GM10847 (cell line): ENCODE data around the gene OR2C3.

Source experiments
- POLR2A ChIP-seq: IDR thresholded peaks from 2 replicates; pipeline ENCODE4 v1.6.1; 2011; ENCODE audit not compliant: insufficient read length; ENCODE audit errors: extremely low read depth

OR2C3 gene

DNA sequence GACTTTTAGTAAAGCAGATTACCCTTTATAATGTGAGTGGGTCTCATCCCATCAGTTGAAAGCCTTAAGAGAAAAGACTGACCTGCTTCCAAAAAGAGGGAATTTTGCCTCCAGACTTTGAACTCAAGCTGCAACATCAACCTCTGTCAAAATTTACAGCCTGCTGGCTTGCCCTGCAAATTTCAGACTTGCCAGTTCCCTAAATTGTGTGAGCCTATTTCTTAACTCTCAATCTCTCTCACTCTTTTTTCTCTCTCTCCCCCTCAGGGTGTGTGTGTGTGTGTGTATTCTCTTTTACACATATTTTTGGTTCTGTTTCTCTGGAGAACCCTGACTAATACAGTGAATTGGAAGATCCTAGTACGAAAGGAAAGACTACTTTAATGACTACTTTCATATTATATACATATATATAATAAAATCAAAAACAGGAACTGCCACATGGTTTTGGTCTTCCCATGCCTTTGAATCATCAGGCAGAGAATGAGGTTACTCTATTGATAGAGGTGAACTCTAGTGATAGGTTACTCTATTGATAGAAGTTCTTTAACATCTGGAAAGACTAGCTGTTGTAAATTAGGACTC lies 6.4 kb downstream of the OR2C3 start:
- no peak for TF ChIP-seq POLR2A

DNA sequence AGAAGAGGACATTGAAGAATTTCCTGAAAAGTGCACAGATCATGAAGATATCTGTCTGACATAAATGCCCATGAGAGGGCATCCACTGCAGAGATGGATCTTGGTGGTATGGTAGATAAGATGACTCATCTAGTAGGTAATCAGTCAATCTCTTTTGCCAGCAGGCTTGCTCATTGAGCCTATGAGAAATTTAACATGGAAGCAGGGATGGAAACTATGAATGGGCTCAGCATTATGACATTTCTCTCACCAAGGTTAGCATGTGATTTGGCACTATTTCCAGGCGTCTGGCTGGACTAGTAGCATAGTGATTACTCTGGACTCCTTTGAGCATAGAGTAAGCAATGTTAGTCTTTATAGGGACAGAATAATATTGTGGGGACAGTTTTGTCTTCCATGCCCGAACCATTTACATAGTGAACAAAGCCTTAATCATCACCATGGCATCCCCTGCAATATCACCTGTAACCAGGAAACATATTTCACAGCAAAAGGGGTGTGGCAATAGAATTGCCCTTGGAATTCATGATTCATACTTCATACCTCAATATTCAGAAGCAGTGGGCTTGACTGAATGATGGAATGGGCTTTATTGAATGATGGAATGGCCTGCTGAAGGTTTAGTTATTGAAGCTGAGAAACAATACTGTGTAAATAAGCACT lies 7.3 kb downstream of the OR2C3 start:
- TF ChIP-seq POLR2A, result no peak

DNA sequence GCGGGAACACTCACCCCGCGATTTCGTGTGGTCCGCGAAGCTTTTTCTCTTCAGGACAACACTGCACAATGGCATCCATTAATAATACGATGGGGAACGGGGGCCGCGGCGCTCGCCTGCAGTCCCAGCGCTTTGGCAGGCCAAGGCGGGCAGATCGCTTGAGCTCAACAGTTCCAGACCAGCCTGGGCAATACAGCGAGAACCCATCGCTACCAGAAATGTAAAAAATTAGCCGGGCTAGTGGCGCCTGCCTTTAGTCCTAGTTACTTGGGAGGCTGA lies 17.7 kb downstream of the OR2C3 start:
- no peak for TF ChIP-seq POLR2A

DNA sequence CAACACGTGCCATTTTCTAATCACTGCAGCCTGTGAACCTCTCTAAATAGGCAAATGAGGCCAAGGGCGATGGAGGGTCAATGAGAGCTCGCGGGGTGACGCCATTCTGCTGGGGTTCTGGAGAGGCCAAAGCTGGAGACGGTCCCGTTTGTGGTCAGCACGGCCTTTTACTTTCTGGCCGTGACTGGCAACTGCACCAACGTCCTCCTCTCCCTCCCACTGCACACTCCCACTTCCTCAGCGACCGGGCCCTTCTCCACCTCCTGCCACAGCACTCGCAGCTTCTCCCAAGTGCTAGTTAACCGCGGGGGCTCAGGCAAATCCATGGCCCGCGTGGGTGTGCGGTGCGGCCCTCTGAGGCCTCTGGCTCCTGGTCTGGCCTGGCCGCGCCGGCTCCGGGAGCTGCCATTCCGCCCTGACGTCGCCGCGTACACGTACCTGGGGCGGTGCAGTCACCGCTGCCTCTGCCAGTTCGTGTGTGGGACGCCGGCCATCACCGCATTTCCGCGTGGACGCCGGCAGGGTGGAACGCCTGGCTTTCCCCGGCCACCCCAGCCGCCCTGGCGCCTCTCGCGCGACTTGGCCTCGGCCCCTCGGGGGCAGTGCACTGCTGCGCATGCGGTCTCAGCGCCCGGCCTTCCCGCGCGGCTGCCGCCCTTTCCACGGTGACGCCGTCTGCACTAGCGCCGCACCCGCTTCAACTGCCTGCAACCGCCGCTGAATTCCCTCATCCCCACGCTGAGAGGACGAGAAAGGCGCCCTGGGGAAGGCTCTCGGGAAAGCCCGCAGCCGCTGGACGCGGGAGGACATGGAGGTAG lies 18.2 kb downstream of the OR2C3 start:
- no peak for TF ChIP-seq POLR2A

DNA sequence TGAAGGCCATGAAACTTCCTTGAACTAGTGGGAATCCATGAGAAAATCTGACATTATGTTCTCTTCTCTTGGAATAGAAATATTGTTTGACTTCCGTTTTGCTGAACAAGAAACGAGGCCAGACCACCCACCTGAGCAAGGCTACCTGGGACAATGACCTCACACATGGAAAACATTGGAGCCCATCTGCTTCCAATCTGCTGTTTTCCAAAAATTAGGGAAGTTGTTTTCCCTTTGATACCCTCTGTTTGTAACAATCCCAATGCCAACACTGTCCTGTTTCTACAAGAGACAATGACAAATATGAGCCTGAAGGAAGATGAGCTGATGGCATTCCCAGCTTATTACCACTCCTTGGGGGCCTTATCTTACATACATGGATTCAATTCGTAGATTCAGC lies 29.4 kb downstream of the OR2C3 start:
- no peak for TF ChIP-seq POLR2A

DNA sequence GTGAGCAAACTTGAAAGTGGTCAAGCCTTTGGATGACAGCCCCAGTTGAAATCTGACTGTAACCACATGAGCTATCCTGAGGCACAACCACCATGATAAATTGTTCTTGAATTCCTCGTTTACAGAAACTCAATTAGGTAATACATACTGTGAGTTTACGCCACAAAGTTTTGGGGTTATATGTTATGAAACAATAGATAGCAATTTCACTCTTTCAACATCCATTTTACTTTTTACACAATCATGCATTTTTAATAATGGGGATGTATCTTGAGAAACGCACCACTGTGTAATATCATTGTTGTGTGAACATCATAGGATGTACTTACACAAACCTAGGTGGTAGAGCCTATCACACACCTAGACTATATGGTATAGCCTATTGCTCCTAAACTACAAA lies 35.4 kb downstream of the OR2C3 start:
- no peak for TF ChIP-seq POLR2A

DNA sequence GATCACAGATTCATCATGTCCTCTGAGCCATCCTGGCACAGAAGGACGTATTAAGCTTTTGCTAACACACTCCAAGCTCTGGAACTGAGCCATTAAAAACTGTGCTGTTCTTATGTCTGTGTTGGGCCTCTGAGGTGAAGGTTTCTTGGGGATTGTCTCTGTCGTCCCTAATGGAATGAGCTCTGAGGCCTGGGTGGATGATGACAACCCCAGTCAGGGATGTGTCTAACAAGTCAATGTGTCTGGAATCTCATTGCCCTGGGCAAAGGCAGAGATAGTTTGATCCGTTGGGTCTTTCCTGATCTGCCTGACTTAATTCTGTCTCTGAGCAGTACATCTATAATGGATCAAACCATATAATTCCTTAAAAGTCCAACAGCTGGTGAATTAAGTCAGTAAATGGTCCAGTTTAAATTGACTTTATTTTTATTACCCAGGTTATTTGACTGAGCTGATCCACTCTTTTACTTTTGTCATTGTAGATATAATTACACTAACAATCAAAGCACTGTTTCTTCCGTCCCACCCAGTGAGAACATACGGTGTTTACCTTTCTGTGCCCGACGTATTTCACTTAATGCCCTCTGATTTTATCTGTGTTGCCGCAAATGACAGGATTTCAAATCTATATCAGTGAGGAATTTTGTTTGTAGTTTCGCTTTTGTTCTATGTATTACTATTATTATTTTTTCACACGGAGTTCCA lies 39.5 kb downstream of the OR2C3 start:
- TF ChIP-seq POLR2A, result no peak

DNA sequence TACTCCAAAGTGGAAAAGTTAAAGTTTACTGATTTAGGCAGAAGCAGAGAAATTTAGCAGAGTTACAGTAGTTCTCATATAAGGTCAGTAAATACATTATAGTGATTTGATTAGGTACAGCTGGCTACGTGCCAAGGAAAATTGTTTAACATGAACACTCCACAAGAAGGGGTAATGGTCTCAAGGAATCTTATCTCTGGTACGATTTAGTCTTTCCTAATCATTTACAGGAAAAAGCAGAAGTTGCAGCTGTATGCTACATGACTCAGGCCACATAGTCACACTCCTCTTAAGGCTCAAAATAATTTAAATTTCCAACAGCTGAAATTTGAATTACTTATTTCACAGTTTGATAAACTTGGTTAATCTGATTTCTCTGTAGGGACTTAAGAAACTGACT lies 41.5 kb downstream of the OR2C3 start:
- no peak for TF ChIP-seq POLR2A

DNA sequence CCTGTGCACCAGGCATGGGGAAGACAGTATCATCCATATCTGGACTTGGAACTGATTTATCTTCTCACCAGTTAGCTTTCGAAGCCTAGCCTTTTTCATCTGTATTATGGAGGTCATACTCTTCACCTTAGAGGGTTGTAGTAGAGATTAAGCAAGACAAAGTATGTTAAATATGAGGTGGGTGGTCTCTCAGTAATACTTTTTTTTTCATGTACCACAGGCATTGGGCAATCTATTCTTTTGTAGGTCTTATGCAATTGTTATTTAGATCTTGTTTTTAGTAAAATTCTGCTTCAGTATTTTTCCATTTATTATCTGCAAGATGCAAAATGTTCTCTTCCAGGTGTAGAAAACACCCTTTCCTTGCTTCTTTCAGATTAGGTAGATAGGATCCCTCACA lies 43.1 kb downstream of the OR2C3 start:
- no peak for TF ChIP-seq POLR2A

DNA sequence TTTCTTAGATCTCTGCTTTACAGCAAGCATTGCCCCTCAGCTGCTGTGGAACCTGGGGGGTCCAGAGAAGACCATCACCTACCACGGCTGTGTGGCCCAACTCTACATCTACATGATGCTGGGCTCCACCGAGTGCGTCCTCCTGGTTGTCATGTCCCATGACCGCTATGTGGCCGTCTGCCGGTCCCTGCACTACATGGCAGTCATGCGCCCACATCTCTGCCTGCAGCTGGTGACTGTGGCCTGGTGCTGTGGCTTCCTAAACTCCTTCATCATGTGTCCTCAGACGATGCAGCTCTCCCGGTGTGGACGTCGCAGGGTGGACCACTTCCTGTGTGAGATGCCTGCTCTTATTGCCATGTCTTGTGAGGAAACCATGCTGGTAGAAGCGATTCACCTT lies 44.9 kb downstream of the OR2C3 start:
- no peak for TF ChIP-seq POLR2A

DNA sequence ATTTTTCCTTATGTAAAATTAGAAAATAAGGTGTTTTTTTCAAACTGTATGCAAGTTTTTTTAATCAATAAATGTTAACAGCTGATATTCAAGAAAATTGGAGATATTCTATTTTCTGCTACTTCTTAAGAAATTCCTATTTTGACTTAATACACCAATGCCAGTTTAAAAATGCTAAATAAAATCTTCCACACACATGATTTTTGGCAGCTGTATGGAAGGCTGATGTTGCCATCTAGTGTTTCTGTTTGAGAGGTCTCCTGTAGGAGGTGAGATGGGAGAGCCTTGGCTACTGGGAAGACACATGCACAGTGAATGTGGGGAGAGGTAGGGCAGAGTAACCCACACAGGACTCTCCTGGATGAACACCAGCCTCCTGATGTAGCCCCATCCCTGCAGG lies 49.2 kb downstream of the OR2C3 start:
- TF ChIP-seq POLR2A, result no peak

DNA sequence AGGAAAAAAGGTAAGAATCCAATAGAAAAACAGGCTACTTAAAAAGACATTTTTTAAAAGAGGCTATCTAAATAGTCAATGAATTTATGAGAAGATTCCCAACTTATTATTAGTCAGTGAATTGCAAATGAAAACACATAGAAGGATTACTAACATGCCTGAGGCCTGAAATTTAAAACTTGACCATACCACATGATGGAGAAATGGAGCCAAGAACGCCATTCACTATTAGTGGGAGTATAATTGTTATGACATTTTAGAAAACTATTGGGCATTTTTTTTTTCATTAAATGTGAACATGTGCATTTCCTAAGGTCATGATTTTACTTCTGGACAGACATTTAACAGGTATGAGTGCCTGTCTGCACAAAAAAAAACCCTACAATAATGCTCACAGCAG lies 53.5 kb downstream of the OR2C3 start:
- TF ChIP-seq POLR2A, result no peak

DNA sequence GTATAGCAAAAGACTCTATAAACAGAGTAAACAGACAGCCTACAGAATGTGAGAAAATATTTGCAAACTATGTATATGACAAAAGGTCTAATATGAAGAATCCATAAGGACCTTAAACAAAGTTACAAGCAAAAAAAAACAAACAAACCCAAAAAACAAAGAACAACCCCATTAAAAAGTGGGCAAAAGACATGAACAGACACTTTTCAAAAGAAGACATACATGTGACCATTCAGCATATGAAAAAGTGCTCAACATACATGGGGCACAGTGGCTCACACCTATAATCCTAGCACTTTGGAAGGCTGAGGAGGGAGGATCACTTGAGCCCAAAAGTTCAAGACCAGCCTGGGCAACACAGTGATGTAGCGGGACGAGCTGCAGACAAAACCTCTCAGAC lies 60.4 kb downstream of the OR2C3 start:
- TF ChIP-seq POLR2A, result no peak
